ENCODE measurements around the gene GCH1. TPM values are rescaled to one million over a fixed set of nuclear protein-coding genes. Genes with fewer than 3 reads are reported as not detected.
"Not testable (repeated sequence)": the region's sequence is repeated elsewhere in the genome, so short reads cannot be mapped to it uniquely, and the experiment has no call there.

The GCH1 gene
- polyA plus RNA-seq, 3 donors = 8.5 to 10.5 (median 9.7) TPM

- no peak for DNase-seq
Measured at GRCh38 chr14:54803396-54803795, 99.2 kb downstream of the GCH1 start.

- not testable (repeated sequence) for DNase-seq
Measured at GRCh38 chr14:54801482-54801881, 101.1 kb downstream of the GCH1 start.

- no peak for DNase-seq
Measured at GRCh38 chr14:54798465-54799124, 104.0 kb downstream of the GCH1 start.

GRCh38 chr14:54797986-54798385, 104.6 kb downstream of the GCH1 start:
- no peak for DNase-seq

- no peak for DNase-seq
Measured at GRCh38 chr14:54797556-54797955, 105.1 kb downstream of the GCH1 start.

- DNase-seq = no peak
Measured at GRCh38 chr14:54796961-54797360, 105.7 kb downstream of the GCH1 start.

GRCh38 chr14:54794796-54795195, 107.8 kb downstream of the GCH1 start:
- no peak for DNase-seq

- DNase-seq = no peak
Measured at GRCh38 chr14:54794159-54794558, 108.5 kb downstream of the GCH1 start.

GRCh38 chr14:54792288-54792687, 110.3 kb downstream of the GCH1 start:
- DNase-seq = no peak

Other genes starting within 250 kb of the GCH1 start
- gene WDHD1, start 124.3 kb upstream of the GCH1 start, polyA plus RNA-seq (ENCODE audit: insufficient read length in 3 of 3) = 10 to 100 TPM; 16.1 to 19.0 (median 18.4) TPM
- gene SOCS4, start 124.4 kb upstream of the GCH1 start, polyA plus RNA-seq (ENCODE audit: insufficient read length in 3 of 3) = 10 to 100 TPM; 15.8 to 24.0 (median 21.5) TPM
- 100 to 1,000 TPM; 105 to 121 (median 114) TPM for gene MAPK1IP1L, start 148.8 kb upstream of the GCH1 start, polyA plus RNA-seq (ENCODE audit: insufficient read length in 3 of 3)
- gene LGALS3, start 226.4 kb upstream of the GCH1 start, polyA plus RNA-seq (ENCODE audit: insufficient read length in 3 of 3) = 10 to 100 TPM; 17.1 to 19.3 (median 17.6) TPM